Tibial nerve (tissue), 4 donors: ENCODE measurements around the gene CBL. TPM values are rescaled to one million over a fixed set of nuclear protein-coding genes. Genes with fewer than 3 reads are reported as not detected.

Experiments
- DNase-seq, 2 donors: peaks; one replicate each; pipeline ENCODE4 v3.0.0-alpha.2; 2019; ENCODE audit warnings: low spot score in 2 of 2
- H3K27ac ChIP-seq, 4 donors: fragments of 200-600 bp; sonication (generic) in 3 of 4; one replicate each; pipeline ENCODE4 v1.5.1; 2017 to 2019; ENCODE audit warnings: mild to moderate bottlenecking in 1 of 4
- H3K27me3 ChIP-seq, 2 donors: fragments of 200-600 bp; sonication (generic) in 1 of 2; one replicate each; pipeline versions ENCODE4 v1.5.1 to v1.6.0; 2017 to 2019
- H3K36me3 ChIP-seq, 3 donors: fragments of 200-600 bp; sonication (generic); one replicate each; pipeline ENCODE4 v1.5.1; 2018 to 2019
- H3K4me1 ChIP-seq, 4 donors: fragments of 200-600 bp; sonication (generic) in 3 of 4; one replicate each; pipeline ENCODE4 v1.5.1; 2017 to 2019
- H3K4me3 ChIP-seq, 4 donors: fragments of 200-600 bp; sonication (generic) in 3 of 4; one replicate each; pipeline ENCODE4 v1.5.1; 2017 to 2019; ENCODE audit warnings: mild to moderate bottlenecking in 1 of 4, moderate library complexity in 1 of 4
- H3K9me3 ChIP-seq, 4 donors: fragments of 200-600 bp; sonication (generic) in 3 of 4; one replicate each; pipeline ENCODE4 v1.5.1; 2017 to 2019
- CTCF ChIP-seq, 5 experiments: fragments of 200-600 bp in 3 of 5; fragments of 450-650 bp in 2 of 5; sonication (generic) in 3 of 5; IDR thresholded peaks; one replicate each; pipeline ENCODE4 v1.5.1; 2016 to 2019; ENCODE audit warnings: antibody characterized with exemption in 5 of 5, mild to moderate bottlenecking in 3 of 5, moderate library complexity in 2 of 5
- EP300 ChIP-seq, 2 donors: sonication (generic); formaldehyde crosslinking; IDR thresholded peaks; one replicate each; pipeline ENCODE4 v1.6.1; 2017; ENCODE audit warnings: antibody characterized with exemption in 2 of 2, mild to moderate bottlenecking in 1 of 2
- POLR2A ChIP-seq, 2 donors: fragments of 450-650 bp; IDR thresholded peaks; one replicate each; pipeline ENCODE4 v1.6.1; 2017; ENCODE audit warnings: antibody characterized with exemption in 2 of 2, mild to moderate bottlenecking in 2 of 2, moderate library complexity in 2 of 2
- WGBS, 2 donors: methylation state at CpG; one replicate each; pipeline ENCODE4 v1.1.5; 2018; 5-methylcytosine and 5-hydroxymethylcytosine counted together
- small RNA-seq: library from RNA; depleted of rRNA; stranded (forward); fragments of <200 nt; gene quantifications from one replicate; pipeline ENCODE3, GENCODE V24; 2016
- total RNA-seq, 4 donors: library from RNA; depleted of rRNA; stranded (reverse); fragments of >200 nt; gene quantifications; one replicate each; pipeline ENCODE4 v1.1.0, GENCODE V29; 2016

CBL gene
- total RNA-seq, 4 donors from 2014 or later, result 14.2 to 19.2 (median 16.0) TPM

DNA sequence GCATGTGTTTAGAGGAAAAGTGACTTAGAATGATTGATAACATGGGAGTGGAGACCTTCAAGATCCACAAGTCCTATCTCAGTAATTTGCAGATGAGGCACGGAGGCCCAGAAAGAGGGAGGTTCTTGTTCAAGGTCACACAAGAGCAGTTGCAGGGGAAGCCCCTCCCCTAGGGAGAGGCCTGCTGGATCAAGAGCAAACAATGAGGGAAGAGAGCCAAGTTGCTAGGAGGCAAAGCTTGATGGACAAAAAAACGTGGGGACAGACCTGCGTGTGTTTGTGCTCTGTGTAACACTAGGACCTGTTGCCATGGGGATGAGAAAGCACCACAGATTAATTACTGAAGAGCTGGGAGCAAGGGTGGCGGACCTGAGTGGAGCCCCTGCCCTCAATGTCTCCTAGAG is 146.7 kb downstream of the CBL start:
- Histone ChIP-seq H3K27ac (peak overlapping the region in 2 of 4 donors; percentile 2 to 54), H3K36me3 (peaks cover 0 to 7% (median 0%) of the 10 kb centered on the region in 3 donors), H3K4me3 (no peak overlapping the region), H3K27me3 (no peaks in the 10 kb centered on the region), H3K9me3 (no peaks in the 10 kb centered on the region), H3K4me1 (peaks cover 0 to 21% (median 0%) of the 10 kb centered on the region in 4 donors)
- TF ChIP-seq CTCF (IDR thresholded peaks at IDR 0.05) (no peak), EP300 (IDR thresholded peaks at IDR 0.05) (no peak), POLR2A (IDR thresholded peaks at IDR 0.05) (no peak)
- DNase-seq, result no peak
- WGBS, 2 donors, result 33 to 42% methylated on average over 4 of the region's 4 CpGs

DNA sequence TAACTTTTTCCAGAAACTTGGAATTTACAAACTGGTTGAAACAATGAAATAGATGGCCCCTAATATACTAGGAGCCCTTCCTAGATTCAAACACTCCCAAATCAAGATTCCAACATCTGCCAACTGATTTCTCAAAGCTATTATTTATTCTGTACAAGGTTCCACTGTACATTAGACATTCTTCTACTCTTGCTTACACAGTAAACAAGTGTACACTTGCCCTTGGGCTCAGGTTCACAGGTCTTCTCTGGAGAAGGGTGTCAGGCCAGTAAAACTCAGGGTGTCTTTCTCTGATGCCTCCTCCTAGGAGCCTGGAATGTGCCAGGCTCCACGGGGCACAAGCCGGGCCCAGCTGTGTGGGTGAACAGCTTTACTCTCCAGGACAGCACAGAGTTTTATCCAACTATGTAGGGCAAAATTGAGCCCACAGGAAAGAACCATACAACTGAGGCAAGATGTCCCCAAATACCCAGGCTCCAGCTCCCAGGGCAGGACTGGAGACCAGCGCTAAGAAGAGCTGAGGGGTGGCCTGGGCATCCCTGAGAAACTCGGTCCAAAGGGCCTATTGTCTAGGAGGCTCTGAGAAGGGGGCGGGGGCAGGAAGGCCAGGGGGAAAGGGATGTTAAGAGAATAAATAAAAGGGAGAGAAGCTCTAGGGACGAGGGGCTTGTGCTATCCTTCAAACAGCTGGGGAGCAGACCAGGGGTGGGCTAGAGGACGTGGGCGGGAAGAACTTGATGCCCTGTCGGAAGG is 149.1 kb downstream of the CBL start:
- no peak for DNase-seq
- Histone ChIP-seq H3K27me3 (no peaks in the 10 kb centered on the region), H3K4me3 (no peak overlapping the region), H3K9me3 (no peaks in the 10 kb centered on the region), H3K4me1 (peaks cover 0 to 21% (median 0%) of the 10 kb centered on the region in 4 donors), H3K27ac (peak overlapping the region in 1 of 4 donors; percentile 84), H3K36me3 (peaks cover 0 to 29% (median 0%) of the 10 kb centered on the region in 3 donors)
- WGBS, 2 donors, result 62 to 66% methylated on average over 9 of the region's 9 CpGs
- no peak for TF ChIP-seq CTCF (IDR thresholded peaks at IDR 0.05)
- no peak for TF ChIP-seq EP300 (IDR thresholded peaks at IDR 0.05)
- TF ChIP-seq POLR2A (IDR thresholded peaks at IDR 0.05), result no peak

DNA sequence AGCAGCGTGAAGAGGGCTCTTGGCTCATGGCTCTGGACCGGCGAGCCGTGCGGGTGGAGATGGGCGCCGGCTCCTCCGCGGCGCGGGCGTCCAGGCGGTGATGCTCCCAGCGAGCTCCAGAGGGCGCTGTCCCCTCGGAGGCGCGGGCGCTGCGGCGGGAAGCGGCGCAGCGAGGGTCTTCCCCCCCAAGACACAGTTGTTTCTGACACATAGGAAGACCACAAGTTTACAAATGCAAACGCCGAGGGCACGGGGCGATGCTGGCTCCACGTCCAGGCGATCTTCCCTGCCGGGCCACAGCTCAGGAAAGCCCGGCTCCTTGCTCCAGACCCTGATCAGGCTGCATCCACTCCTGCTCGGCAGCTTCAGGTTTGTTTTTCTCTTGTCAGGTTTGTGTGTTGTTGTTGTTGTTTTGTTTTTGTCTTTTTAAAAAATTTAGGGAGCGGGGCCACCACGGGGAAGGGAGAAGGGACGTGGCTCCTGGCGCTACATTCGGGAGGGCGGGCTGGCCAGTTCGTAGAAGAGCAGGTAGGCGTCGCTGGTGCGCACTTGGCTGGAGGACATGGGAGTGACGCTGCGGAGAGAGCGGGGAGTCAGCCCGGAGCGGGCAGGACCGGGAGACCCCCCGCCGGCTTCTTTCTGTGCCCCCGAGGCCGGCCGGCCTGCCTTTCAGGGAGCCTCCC is 150.4 kb downstream of the CBL start:
- Histone ChIP-seq H3K27ac (peak overlapping the region; percentile 28 to 84 (median 63)), H3K4me3 (peak overlapping the region; percentile 28 to 54 (median 38)), H3K27me3 (no peaks in the 10 kb centered on the region), H3K36me3 (peaks cover 0 to 29% (median 0%) of the 10 kb centered on the region in 3 donors), H3K4me1 (peaks cover 0 to 31% (median 4%) of the 10 kb centered on the region in 4 donors), H3K9me3 (no peaks in the 10 kb centered on the region)
- TF ChIP-seq EP300 (IDR thresholded peaks at IDR 0.05), result peak in 1 of 2 donors; percentile 66
- TF ChIP-seq CTCF (IDR thresholded peaks at IDR 0.05), result peak; percentile 84 to 97 (median 89)
- TF ChIP-seq POLR2A (IDR thresholded peaks at IDR 0.05), result no peak
- 2 to 6% methylated on average over 37 to 52 of the region's 54 CpGs for WGBS, 2 donors
- peak; percentile 64 to 80 for DNase-seq

DNA sequence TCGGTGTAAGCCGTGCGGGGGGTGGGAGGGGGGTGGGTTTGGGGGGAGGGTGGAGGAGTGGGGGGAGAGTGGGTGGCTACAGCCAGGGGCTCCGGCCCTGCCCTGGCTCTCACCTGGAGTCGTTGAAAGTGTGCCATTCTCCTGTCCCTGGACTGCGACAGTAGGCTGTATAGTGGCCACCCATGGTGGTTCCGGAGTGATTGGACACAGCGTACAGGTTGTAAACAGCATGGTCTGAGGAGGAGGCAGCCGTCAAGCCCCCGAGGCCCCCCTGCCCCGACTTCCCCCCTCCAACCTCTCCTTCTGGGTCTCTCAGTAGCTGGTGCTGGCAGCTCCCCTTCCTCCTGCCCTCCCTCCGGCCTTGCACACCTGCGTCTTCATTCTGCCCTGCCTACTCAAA is 150.9 kb downstream of the CBL start:
- 37 to 45% methylated on average over 9 to 13 of the region's 13 CpGs for WGBS, 2 donors
- peaks cover 0 to 29% (median 0%) of the 10 kb centered on the region in 3 donors for H3K36me3 ChIP-seq
- H3K4me1 ChIP-seq, result peaks cover 0 to 37% (median 6%) of the 10 kb centered on the region in 4 donors
- no peaks in the 10 kb centered on the region for H3K9me3 ChIP-seq
- TF ChIP-seq EP300 (IDR thresholded peaks at IDR 0.05) (no peak), POLR2A (IDR thresholded peaks at IDR 0.05) (no peak), CTCF (IDR thresholded peaks at IDR 0.05) (no peak)
- H3K27me3 ChIP-seq, result no peaks in the 10 kb centered on the region
- H3K4me3 ChIP-seq, result peak overlapping the region; percentile 28 to 54 (median 38)
- peak overlapping the region; percentile 28 to 84 (median 63) for H3K27ac ChIP-seq
- no peak for DNase-seq

Small RNA genes lying within 50 kb of the gene (small RNA-seq; reads per million reads assigned to genes)
- not detected for gene RF01225
- not detected for gene RNU6-262P

Other genes starting within 250 kb of the CBL start
- gene FOXR1, start 234.6 kb upstream of the CBL start, total RNA-seq, result not detected
- 100 to 1,000 TPM in 1 of 4 donors, 10 to 100 TPM in 3; 77.3 to 158 (median 88.0) TPM for gene CENATAC, start 208.2 kb upstream of the CBL start, total RNA-seq
- 1,000 to 10,000 TPM; 1,034 to 1,871 (median 1,524) TPM for gene RPS25, start 188.0 kb upstream of the CBL start, total RNA-seq
- 10 to 100 TPM; 64.7 to 92.0 (median 81.8) TPM for gene TRAPPC4, start 187.6 kb upstream of the CBL start, total RNA-seq
- gene SLC37A4, start 175.5 kb upstream of the CBL start, total RNA-seq, result 10 to 100 TPM; 24.6 to 32.2 (median 29.2) TPM
- 100 to 1,000 TPM in 1 of 4 donors, 10 to 100 TPM in 3; 78.1 to 102 (median 91.3) TPM for gene HYOU1, start 149.1 kb upstream of the CBL start, total RNA-seq
- 10 to 100 TPM; 25.8 to 54.9 (median 37.1) TPM for gene VPS11, start 138.5 kb upstream of the CBL start, total RNA-seq
- gene HMBS, start 121.5 kb upstream of the CBL start, total RNA-seq, result 10 to 100 TPM in 3 of 4 donors, 1 to 10 TPM in 1; 6.7 to 18.3 (median 10.6) TPM
- 10 to 100 TPM; 20.7 to 33.9 (median 23.5) TPM for gene DPAGT1, start 104.5 kb upstream of the CBL start, total RNA-seq
- 10 to 100 TPM; 11.4 to 13.8 (median 12.3) TPM for gene C2CD2L, start 99.0 kb upstream of the CBL start, total RNA-seq
- 10 to 100 TPM; 21.9 to 36.1 (median 27.0) TPM for gene HINFP, start 84.8 kb upstream of the CBL start, total RNA-seq
- gene ABCG4, start 57.3 kb upstream of the CBL start, total RNA-seq, result under 1 TPM in 2 of 4 donors, not detected in 2; under 0.01 to 0.30 TPM
- gene NLRX1, start 37.6 kb upstream of the CBL start, total RNA-seq, result 10 to 100 TPM; 16.0 to 27.7 (median 20.5) TPM
- under 1 TPM in 1 of 4 donors, not detected in 3; 0.30 TPM for gene NHERF4, start 20.9 kb upstream of the CBL start, total RNA-seq
- 1,000 to 10,000 TPM in 1 of 4 donors, 100 to 1,000 TPM in 3; 612 to 1,198 (median 830) TPM for gene MCAM, start 110.8 kb downstream of the CBL start, total RNA-seq
- 10 to 100 TPM; 13.8 to 19.2 (median 15.9) TPM for gene RNF26, start 128.2 kb downstream of the CBL start, total RNA-seq
- gene C1QTNF5, start 134.5 kb downstream of the CBL start, total RNA-seq, result 10 to 100 TPM; 12.5 to 55.2 (median 34.1) TPM
- gene MFRP, start 140.4 kb downstream of the CBL start, total RNA-seq, result under 1 TPM in 1 of 4 donors, not detected in 3; 0.44 TPM
- 10 to 100 TPM in 2 of 4 donors, 1 to 10 TPM in 2; 2.1 to 18.4 (median 11.6) TPM for gene USP2, start 175.4 kb downstream of the CBL start, total RNA-seq
- 10 to 100 TPM in 2 of 4 donors, under 1 TPM in 1, not detected in 1; 0.63 to 12.9 (median 11.1) TPM for gene THY1, start 216.8 kb downstream of the CBL start, total RNA-seq